ENCODE data around the gene RPAP3.

The RPAP3 gene

GRCh38 chr12:47748507-47748828, 42.6 kb upstream of the RPAP3 start:
- no peaks in the 10 kb centered on the region for H3K36me3 ChIP-seq
- no peak for TF ChIP-seq CTCF (IDR thresholded peaks at IDR 0.05; ENCODE audit: low read depth, low read length)
- no peak overlapping the region for H3K27ac ChIP-seq
- no peak for DNase-seq
- H3K9me3 ChIP-seq (ENCODE audit: severe bottlenecking) = no peaks in the 10 kb centered on the region
- H3K27me3 ChIP-seq (ENCODE audit: insufficient read depth, low read depth, severe bottlenecking) = no peaks in the 10 kb centered on the region
- H3K4me3 ChIP-seq (ENCODE audit: low read depth, low read length) = no peak overlapping the region

DNA sequence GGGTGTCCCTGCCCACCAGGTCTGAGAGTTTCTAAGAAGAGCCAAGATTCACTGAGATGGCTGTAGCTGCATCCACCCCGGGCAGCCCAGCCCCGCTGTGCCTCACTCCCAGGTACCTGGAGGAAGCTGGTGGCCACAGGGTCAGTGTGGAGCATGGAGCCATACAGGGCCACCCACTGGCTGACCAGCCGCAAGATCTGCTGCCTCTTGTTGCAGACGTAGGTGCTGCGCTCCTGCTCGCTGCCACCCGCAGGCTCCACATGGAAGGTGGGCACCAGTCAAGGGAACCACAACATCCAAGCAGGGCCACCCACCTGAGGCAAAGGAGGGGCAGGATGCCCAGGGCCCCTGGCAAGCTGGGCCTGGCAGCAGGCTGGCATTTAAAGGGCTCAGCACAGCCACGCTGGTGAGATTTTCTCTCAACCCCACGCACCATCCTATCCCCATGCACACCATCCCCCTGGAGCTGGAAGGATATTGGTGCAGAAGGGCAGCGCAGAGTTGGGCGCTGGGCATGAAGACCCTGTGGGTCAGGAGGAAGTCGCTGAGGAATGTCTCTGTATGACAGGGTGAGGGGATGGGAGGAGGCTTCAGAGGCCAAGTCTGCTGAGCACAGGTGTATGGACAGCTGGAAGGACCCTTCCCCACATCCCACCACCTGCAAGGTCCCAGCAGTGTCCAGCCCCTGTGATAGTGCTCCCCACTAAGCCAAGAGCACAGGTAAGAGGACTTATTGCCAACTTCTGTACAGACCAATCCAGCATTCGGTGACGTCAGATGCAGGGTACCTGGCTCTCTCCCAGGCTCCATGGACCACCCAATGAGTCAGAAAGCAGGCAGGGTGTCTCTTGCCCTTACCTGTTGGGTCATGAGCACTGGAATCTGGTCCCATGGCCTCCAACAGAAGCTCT, 42.0 kb upstream of the RPAP3 start:
- Histone ChIP-seq H3K27ac (no peak overlapping the region), H3K9me3 (ENCODE audit: severe bottlenecking) (no peaks in the 10 kb centered on the region), H3K27me3 (ENCODE audit: insufficient read depth, low read depth, severe bottlenecking) (peaks cover 4% of the 10 kb centered on the region), H3K36me3 (no peaks in the 10 kb centered on the region), H3K4me3 (ENCODE audit: low read depth, low read length) (no peak overlapping the region)
- no peak for TF ChIP-seq CTCF (IDR thresholded peaks at IDR 0.05; ENCODE audit: low read depth, low read length)
- no peak for DNase-seq

DNA sequence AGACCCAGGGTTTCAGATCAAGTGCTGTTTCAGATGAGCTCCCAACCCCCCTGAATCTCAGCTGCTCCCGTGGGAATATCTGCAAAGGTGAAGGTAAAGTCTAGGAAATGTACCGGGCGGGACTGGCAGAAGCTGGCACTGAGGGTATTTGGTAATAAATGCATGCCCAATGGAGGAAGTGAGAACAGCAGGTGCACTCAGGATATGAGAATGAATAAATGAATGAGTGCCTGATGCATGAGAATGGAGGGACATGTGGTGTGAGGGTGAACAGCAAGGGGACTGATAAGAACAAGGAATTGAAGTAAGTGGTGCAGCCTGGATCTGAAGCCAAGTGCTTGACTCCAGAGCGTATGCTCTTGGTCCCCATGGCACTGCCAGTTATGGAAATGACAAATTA, 41.3 kb upstream of the RPAP3 start:
- H3K27me3 ChIP-seq (ENCODE audit: insufficient read depth, low read depth, severe bottlenecking) = peaks cover 4% of the 10 kb centered on the region
- H3K36me3 ChIP-seq = no peaks in the 10 kb centered on the region
- no peak overlapping the region for H3K27ac ChIP-seq
- no peak for DNase-seq
- H3K9me3 ChIP-seq (ENCODE audit: severe bottlenecking) = no peaks in the 10 kb centered on the region
- H3K4me3 ChIP-seq (ENCODE audit: low read depth, low read length) = no peak overlapping the region
- TF ChIP-seq CTCF (IDR thresholded peaks at IDR 0.05; ENCODE audit: low read depth, low read length) = no peak

- Histone ChIP-seq H3K27me3 (ENCODE audit: insufficient read depth, low read depth, severe bottlenecking) (peaks cover 4% of the 10 kb centered on the region), H3K27ac (no peak overlapping the region), H3K36me3 (no peaks in the 10 kb centered on the region), H3K4me3 (ENCODE audit: low read depth, low read length) (no peak overlapping the region), H3K9me3 (ENCODE audit: severe bottlenecking) (no peaks in the 10 kb centered on the region)
- no peak for TF ChIP-seq CTCF (IDR thresholded peaks at IDR 0.05; ENCODE audit: low read depth, low read length)
- DNase-seq = no peak
Observed at GRCh38 chr12:47746523-47746922, 40.7 kb upstream of the RPAP3 start.

DNA sequence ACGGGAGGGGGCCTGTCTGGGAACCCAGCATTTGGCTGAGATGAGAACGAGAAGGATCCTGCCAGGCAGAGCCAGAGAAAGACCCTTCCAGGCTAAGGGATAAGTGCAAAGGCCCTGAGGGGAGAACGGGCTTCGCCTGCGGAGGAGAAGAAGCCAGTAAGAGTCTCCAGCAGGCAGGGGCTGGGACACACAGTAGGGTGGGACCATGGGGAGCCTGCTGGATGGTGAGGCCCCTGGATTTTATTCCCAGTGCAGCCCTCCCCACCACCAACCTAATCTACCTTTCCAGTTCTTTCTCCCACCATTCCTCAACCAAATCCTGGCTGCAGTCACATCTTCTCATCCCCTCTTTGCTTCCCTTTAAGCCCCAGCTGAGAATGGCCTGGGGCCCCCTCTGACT, 40.2 kb upstream of the RPAP3 start:
- Histone ChIP-seq H3K4me3 (ENCODE audit: low read depth, low read length) (no peak overlapping the region), H3K27ac (no peak overlapping the region), H3K9me3 (ENCODE audit: severe bottlenecking) (no peaks in the 10 kb centered on the region), H3K36me3 (no peaks in the 10 kb centered on the region), H3K27me3 (ENCODE audit: insufficient read depth, low read depth, severe bottlenecking) (peaks cover 4% of the 10 kb centered on the region)
- no peak for TF ChIP-seq CTCF (IDR thresholded peaks at IDR 0.05; ENCODE audit: low read depth, low read length)
- no peak for DNase-seq

Measured in WERI-Rb-1 (cell line).